K562 (cell line): Measurements from ENCODE around the gene DERL3. TPM values are rescaled to one million over a fixed set of nuclear protein-coding genes. Genes with fewer than 3 reads are reported as not detected.

Experiments
- ARID2 ChIP-seq: fragments of 450-650 bp; IDR thresholded peaks from 2 replicates; pipeline ENCODE4 v1.6.1; 2017; ENCODE audit warnings: antibody characterized with exemption, mild to moderate bottlenecking
- BCOR ChIP-seq: fragments of 450-650 bp; IDR thresholded peaks from 2 replicates; pipeline ENCODE4 v1.6.1; 2016
- CREB3L1 ChIP-seq: fragments of 450-650 bp; IDR thresholded peaks from 2 replicates; pipeline ENCODE4 v1.6.1; 2014; ENCODE audit warnings: low read depth, mild to moderate bottlenecking, moderate library complexity, borderline replicate concordance
- ELK3 ChIP-seq: fragments of 450-650 bp; formaldehyde crosslinking; IDR thresholded peaks from 2 replicates; pipeline ENCODE4 v1.4.0; 2020; ENCODE audit warnings: mild to moderate bottlenecking
- EP300 ChIP-seq: IDR thresholded peaks from 2 replicates; pipeline ENCODE4 v1.6.1; 2012; ENCODE audit warnings: low read length, improper control_type of control experiment
- ILK ChIP-seq: fragments of 450-650 bp; IDR thresholded peaks from 2 replicates; pipeline ENCODE4 v1.6.1; 2016; ENCODE audit warnings: missing genetic modification characterization, low read depth, mild to moderate bottlenecking, missing compliant biosample characterization, moderate library complexity, borderline replicate concordance
- MXI1 ChIP-seq: IDR thresholded peaks from 2 replicates; pipeline ENCODE4 v1.6.1; 2011; ENCODE audit warnings: low read depth, mild to moderate bottlenecking, improper control_type of control experiment, low read length
- MYNN ChIP-seq, 2 experiments: sonication (generic); formaldehyde crosslinking in 1 of 2; IDR thresholded peaks; 2 replicates each; pipeline versions ENCODE4 v1.5.0 to v1.6.1; 2016 to 2020; ENCODE audit warnings: antibody characterized with exemption in 1 of 2, missing genetic modification reagents in 1 of 2
- NFIX ChIP-seq: fragments of 250-450 bp; sonication (Bioruptor Pico); IDR thresholded peaks from 2 replicates; pipeline ENCODE4 v1.4.0; 2020; ENCODE audit warnings: low read depth, mild to moderate bottlenecking, moderate library complexity
- NRF1 ChIP-seq, 2 experiments: fragments of 450-650 bp; IDR thresholded peaks in 1 of 2; conservative IDR thresholded peaks in 1 of 2; 2 replicates each; pipeline ENCODE4 v1.6.1; 2014; ENCODE audit warnings: mild to moderate bottlenecking in 2 of 2
- PATZ1 ChIP-seq: fragments of 250-450 bp; sonication (Bioruptor Pico); IDR thresholded peaks from 2 replicates; pipeline ENCODE4 v1.5.0; 2020; ENCODE audit warnings: mild to moderate bottlenecking, borderline replicate concordance
- RCOR1 ChIP-seq, 2 experiments: IDR thresholded peaks; 2 replicates each; pipeline ENCODE4 v1.6.1; 2012; ENCODE audit warnings: low read depth in 2 of 2, low read length in 2 of 2, borderline replicate concordance in 1 of 2, improper control_type of control experiment in 1 of 2
- SMAD2 ChIP-seq: fragments of 150-350 bp; IDR thresholded peaks from 2 replicates; pipeline ENCODE4 v1.6.1; 2014; ENCODE audit warnings: low read depth, mild to moderate bottlenecking, low read length
- TCF3 ChIP-seq: sonication (generic); formaldehyde crosslinking; IDR thresholded peaks from 2 replicates; pipeline ENCODE4 v1.4.0; 2020; ENCODE audit warnings: mild to moderate bottlenecking, missing genetic modification reagents
- TEAD2 ChIP-seq: fragments of 450-650 bp; IDR thresholded peaks from 2 replicates; pipeline ENCODE4 v1.6.1; 2016; ENCODE audit warnings: missing genetic modification characterization, control low read depth, missing compliant biosample characterization
- YY1 ChIP-seq, 3 experiments: IDR thresholded peaks; 2 replicates each; pipeline ENCODE4 v1.6.1; 2011; ENCODE audit warnings: low read length in 2 of 3, mild to moderate bottlenecking in 2 of 3, moderate library complexity in 2 of 3, borderline replicate concordance in 1 of 3, control low read depth in 1 of 3, low read depth in 1 of 3; ENCODE audit not compliant: insufficient read depth in 3 of 3, insufficient replicate concordance in 2 of 3, control insufficient read depth in 1 of 3, insufficient read length in 1 of 3; ENCODE audit errors: extremely low read depth in 1 of 3
- ZBTB17 ChIP-seq: fragments of 450-650 bp; formaldehyde crosslinking; IDR thresholded peaks from 2 replicates; pipeline ENCODE4 v1.4.0; 2020; ENCODE audit warnings: mild to moderate bottlenecking
- ZBTB2 ChIP-seq: fragments of 450-650 bp; IDR thresholded peaks from 2 replicates; pipeline ENCODE4 v1.6.1; 2016; ENCODE audit warnings: antibody characterized with exemption
- ZNF431 ChIP-seq: sonication (generic); formaldehyde crosslinking; IDR thresholded peaks from 2 replicates; pipeline ENCODE4 v1.8.0; 2022; ENCODE audit warnings: mild to moderate bottlenecking, missing genetic modification reagents
- polyA plus RNA-seq, 8 experiments: library from polyadenylated mRNA; depleted of rRNA in 4 of 8; stranded (reverse) in 5 of 8; unstranded in 3 of 8; fragments of >200 nt; fragmentation: Nextera tagmentation in 2 of 8; fragmentation: Illumina TruSeq in 1 of 8; extraction: Ambion mirVana in 2 of 8; extraction: Trizol in 1 of 8; gene quantifications; 2 replicates each; pipeline versions ENCODE4 v1.2.1 to v1.2.3, GENCODE V29; 2011 to 2014; ENCODE audit warnings: inconsistent platforms in 1 of 8, missing spikeins in 1 of 8
- total RNA-seq, 7 experiments: library from RNA; depleted of rRNA in 6 of 7; stranded (reverse); fragments of >200 nt in 6 of 7; fragmentation: Illumina TruSeq in 2 of 7; extraction: Trizol in 2 of 7; gene quantifications; 2 replicates each; pipeline versions ENCODE4 v1.2.1 to v1.2.3, GENCODE V29; 2011 to 2021; ENCODE audit warnings: low replicate concordance in 1 of 7

The DERL3 gene
- total and polyA plus RNA-seq, 9 of the 15 experiments (the other 6 are each of a cell fraction or from before 2014, with no cell fraction given), result 1.3 to 12.4 (median 4.8) TPM

- no peak for TF ChIP-seq MYNN (IDR thresholded peaks at IDR 0.05)
- no peak for TF ChIP-seq MYNN (CRISPR knock-in tag; IDR thresholded peaks at IDR 0.05)
- peak in 1 of 3 experiments; percentile 65 for TF ChIP-seq YY1 (IDR thresholded peaks at IDR 0.05; ENCODE audit: borderline replicate concordance in 1 of 3, control insufficient read depth in 1 of 3, extremely low read depth in 1 of 3, insufficient read depth in 3 of 3, insufficient read length in 1 of 3, insufficient replicate concordance in 2 of 3, low read depth in 1 of 3, low read length in 2 of 3)
- TF ChIP-seq BCOR, result no peak
- no peak for TF ChIP-seq NFIX (CRISPR knock-in tag)
- TF ChIP-seq NRF1 (conservative IDR thresholded peaks at IDR 0.05 in 1 of 2, IDR thresholded peaks at IDR 0.05 in 1 of 2), result peak; percentile 99
- TF ChIP-seq EP300, result no peak
- TF ChIP-seq ARID2, result no peak
- no peak for TF ChIP-seq MXI1
- TF ChIP-seq ZNF431, result no peak
- TF ChIP-seq TEAD2, result no peak
- TF ChIP-seq ZBTB17, result no peak
- TF ChIP-seq ZBTB2, result peak; percentile 99
- TF ChIP-seq ELK3 (CRISPR knock-in tag), result no peak
- no peak for TF ChIP-seq CREB3L1
- TF ChIP-seq TCF3 (CRISPR knock-in tag), result no peak
- 0 out of 4 replicates have a peak, but pooled peaks of 1 of the 2 experiments have one; percentile 27 for TF ChIP-seq RCOR1 (IDR thresholded peaks at IDR 0.05; ENCODE audit: borderline replicate concordance in 1 of 2, low read depth in 2 of 2, low read length in 2 of 2)
- TF ChIP-seq SMAD2, result no peak
- TF ChIP-seq PATZ1, result no peak
- no peak for TF ChIP-seq ILK (tag)
Observed at GRCh38 chr22:23857606-23858483, 19.0 kb upstream of the DERL3 start, which contains the start of gene SLC2A11 (continued).
